Fibroblast of lung (primary cell): ENCODE data around the gene ZNF771.

Experiments
- EZH2 ChIP-seq: IDR thresholded peaks from 2 replicates; pipeline ENCODE4 v1.5.1; 2012; ENCODE audit warnings: low read length, control low read depth, mild to moderate bottlenecking; ENCODE audit errors: missing control alignments
- TF ChIP-seq, protein P1 (sequence below), 2 donors: IDR thresholded peaks in 1 of 2; conservative IDR thresholded peaks in 1 of 2; 1 replicate in 1 of 2; 2 replicates in 1 of 2; pipeline ENCODE4 v1.5.1; 2011 to 2012; ENCODE audit warnings: low read length in 2 of 2, control low read depth in 1 of 2, inconsistent platforms in 1 of 2, low read depth in 1 of 2, mild to moderate bottlenecking in 1 of 2

DNA sequence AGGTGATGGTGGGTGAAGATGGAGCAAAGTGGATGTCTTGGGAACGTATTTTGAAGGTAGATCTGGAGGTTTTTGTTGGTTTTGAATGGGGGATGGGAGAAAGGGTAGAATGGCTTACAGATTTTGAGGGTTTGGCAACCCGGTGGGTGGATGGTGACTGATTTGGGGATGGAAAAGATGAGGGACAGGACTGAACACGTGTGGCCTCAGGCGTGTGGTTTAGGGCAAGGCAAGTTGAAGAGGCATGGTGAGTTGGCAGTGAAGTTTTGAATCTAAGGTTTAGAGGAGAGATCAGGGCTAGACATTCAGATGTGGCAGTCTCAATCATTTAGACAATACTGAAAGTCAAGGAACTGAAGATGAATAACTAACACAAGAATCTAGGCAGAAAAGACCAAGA, 27.4 kb downstream of the ZNF771 start:
- TF ChIP-seq, protein P1, sequence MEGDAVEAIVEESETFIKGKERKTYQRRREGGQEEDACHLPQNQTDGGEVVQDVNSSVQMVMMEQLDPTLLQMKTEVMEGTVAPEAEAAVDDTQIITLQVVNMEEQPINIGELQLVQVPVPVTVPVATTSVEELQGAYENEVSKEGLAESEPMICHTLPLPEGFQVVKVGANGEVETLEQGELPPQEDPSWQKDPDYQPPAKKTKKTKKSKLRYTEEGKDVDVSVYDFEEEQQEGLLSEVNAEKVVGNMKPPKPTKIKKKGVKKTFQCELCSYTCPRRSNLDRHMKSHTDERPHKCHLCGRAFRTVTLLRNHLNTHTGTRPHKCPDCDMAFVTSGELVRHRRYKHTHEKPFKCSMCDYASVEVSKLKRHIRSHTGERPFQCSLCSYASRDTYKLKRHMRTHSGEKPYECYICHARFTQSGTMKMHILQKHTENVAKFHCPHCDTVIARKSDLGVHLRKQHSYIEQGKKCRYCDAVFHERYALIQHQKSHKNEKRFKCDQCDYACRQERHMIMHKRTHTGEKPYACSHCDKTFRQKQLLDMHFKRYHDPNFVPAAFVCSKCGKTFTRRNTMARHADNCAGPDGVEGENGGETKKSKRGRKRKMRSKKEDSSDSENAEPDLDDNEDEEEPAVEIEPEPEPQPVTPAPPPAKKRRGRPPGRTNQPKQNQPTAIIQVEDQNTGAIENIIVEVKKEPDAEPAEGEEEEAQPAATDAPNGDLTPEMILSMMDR (conservative IDR thresholded peaks at IDR 0.05 in 1 of 2, IDR thresholded peaks at IDR 0.05 in 1 of 2; ENCODE audit: low read depth in 1 of 2, low read length in 2 of 2), result no peak
- no peak for TF ChIP-seq EZH2
